SW 1271 (cell line): ENCODE measurements around the gene VRK1.

Source experiments
- DNase-seq, 2 experiments: peaks; one replicate each; lab custom pipeline; 2025; lab: John Stamatoyannopoulos, UW

Gene VRK1

DNA sequence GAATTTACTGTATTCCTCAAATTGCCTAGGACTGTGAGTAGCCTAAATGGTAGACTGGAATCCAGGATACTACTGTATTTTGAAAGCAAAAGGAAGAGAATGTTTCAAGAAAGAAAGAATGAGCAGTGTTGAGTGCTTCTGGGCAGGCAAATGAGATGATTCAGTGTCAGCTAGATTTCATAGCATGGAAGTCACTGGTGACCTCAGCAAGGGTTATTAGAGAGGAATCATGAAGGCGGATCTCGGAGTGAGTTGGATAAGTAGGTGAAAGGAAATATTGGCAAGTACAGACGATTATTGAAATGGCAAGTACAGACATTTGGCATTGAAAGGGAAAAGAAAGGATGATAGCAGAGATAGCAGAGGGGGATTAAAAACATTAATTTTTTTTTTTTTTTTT lies 27.1 kb downstream of the VRK1 start:
- no peak for DNase-seq

DNA sequence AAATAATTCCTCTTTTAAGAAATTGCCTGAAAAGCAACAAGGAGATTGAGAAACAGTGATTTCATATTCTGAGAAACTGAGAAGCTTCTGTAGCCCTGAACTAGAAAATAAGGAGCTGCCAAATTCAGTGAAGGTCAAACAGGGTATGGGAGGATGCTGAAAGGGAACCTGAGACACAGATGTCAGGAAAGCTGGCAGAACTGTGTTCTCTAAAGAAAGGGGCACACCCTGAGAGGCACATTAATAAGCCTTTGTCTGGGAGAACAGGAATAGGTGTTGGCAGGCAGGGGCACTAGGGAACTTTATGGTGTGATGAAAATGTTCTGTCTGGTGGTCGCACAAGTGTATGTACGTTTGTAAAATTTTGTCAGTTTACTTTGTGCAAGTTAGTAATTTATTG lies 29.6 kb downstream of the VRK1 start:
- no peak for DNase-seq

DNA sequence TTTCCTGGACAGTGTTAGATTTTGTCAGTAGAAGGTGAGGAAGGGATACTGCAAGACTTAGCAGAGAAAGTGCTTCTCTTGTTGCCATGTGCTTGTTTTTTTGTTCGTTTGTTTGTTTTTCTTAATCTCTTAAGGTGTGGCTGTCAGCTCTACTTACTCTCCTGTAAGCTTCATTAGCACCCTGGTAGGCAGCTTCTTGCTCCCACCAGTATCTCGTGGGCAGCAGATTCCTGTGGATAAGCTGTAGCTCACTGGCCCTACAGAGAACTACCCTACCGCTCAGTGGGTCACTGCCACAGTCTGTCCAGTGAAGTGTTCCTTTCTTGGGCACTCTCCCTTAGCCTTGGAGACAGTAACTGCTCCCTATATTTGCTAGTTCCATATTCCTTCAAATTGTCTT lies 30.1 kb downstream of the VRK1 start:
- DNase-seq, result no peak

DNA sequence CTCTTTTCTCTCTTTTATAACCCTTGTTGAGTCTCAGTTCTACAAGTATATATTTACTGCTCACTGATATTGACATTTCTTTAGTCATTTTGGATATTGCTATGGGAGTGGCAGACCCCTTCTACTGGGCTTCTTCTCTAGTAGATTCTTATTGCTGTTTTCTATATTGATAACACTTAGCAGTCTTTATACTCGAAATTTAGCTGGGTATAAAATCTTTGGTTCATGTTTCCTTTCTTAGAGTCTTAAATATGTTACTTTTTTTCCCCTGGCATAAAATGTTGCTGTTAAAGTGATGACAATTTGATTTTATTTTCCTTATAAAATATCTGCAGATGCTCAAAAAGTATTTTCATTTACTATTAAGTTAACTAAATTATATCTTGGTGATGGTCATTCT lies 32.6 kb downstream of the VRK1 start:
- no peak for DNase-seq

DNA sequence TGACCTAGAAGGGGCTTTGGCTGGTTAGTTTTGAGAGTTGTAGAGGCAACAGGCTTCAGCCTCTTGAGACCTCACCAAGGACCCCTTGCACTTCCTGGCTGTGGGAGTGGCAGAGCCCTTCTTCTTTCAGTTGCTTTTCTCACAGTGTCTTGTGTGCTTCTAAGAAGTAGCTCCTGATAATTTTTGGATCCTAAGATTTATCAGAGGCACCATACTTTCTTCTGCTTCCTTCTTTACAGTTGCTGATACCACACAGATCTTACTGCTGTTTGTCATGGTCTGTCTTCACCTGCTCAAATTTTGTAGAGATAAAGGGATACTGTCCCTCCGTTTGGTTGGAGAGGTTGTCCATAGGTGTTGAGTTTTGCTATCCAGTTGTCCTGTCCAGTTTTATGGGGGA lies 33.8 kb downstream of the VRK1 start:
- no peak for DNase-seq

DNA sequence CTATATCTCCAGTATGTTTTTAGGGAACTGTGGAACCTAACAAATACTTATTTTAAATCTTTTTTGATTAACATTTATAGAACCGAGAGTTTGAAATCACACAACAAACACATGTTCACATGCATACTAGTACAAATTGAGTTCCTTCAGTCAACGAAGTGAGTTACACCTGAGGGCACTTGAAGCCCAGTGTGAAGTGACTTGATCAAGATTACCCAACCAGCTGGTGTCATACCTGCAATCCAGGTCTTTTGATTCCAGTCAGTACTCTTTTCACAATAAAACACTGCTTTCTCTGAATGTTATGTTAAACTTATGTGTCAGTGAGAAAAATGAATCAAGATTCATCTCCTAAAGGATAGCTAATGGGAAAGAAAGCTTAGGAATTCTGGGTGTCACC lies 35.2 kb downstream of the VRK1 start:
- no peak for DNase-seq

DNA sequence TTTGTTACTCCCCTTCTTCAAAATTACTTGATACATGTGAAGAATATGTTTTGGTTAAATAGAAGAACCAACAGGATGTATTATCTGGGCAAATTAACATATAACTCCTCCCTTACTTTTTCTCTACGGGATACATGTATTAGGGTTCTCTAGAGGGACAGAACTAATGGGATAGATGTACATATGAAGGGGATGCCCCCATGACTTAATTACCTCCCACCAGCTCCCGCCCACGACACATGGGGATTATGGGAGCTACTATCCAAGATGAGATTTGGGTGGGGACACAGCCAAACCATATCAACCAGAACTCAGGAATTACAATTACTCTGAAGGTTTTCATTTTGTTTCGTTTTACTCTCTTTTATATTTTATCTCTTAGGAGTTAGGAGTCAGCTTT lies 41.3 kb downstream of the VRK1 start:
- no peak for DNase-seq

DNA sequence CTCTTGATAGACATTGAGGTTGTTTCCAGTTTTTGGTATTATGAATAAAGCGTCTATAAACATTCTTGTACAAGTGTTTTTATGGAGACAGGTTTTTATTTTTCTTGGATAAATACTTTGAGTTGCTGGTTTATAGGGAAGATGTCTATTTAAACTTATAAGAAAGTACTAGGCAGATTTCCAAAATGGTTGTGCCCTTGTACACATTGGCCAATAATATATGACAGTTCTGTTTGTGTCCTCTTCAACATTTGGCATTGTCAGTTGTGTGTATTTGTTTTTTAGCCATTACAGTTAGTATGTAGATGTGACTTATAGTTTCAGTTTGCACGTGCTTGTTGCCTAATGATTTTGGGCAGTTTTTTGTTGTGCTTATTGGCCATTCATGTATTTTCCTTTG lies 42.1 kb downstream of the VRK1 start:
- no peak for DNase-seq

DNA sequence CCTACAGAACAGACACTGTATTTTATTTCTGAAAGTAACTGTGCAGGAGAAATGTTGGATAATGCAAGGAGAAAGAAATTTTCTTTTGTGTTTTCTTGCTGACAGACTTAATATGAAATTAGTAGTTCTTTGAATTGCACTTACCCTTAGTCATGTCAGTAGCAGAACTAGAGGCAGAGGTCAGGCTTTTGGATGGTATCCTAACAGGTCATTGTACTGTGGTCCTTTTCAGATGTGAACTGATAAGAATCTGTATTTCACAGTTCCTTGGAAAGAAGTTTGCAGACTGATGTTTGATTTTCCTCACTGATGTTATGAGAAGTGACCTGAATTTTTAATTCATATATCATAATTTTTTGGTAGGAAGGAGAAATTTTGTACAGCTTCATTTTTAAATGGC lies 46.0 kb downstream of the VRK1 start:
- DNase-seq, result no peak

DNA sequence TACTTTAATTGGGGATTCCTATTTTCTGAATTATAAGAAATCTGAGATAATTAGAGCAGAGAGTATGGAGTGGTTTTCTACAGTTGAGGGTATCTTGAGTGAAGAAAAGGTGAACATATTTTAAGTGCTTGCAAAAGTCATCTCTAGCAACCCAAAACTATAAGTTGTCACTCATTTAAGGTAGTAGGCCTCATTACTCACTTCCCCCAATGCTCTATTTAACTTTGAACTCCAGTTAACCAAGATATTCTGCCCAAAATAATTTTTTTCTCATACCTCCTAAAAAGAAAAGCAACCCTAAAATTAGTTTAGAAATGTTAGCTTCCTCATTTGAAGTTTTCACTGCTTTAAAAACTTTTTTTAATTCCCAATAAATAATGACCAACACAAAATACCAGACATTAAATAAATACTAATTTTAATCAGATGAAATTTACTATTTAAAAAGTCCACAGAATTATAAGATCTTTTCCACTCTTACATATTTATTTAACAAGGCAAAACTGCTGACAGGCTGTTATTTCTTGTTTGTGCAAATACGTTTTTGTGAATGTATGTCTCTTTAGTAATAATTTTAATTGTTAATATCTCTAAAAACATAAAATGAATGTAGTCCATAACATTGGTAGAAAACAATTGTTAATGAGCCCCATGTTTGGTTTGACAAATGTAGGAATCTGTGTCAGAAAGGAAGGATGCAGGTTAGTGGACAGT lies 47.8 kb downstream of the VRK1 start:
- DNase-seq, result no peak

DNA sequence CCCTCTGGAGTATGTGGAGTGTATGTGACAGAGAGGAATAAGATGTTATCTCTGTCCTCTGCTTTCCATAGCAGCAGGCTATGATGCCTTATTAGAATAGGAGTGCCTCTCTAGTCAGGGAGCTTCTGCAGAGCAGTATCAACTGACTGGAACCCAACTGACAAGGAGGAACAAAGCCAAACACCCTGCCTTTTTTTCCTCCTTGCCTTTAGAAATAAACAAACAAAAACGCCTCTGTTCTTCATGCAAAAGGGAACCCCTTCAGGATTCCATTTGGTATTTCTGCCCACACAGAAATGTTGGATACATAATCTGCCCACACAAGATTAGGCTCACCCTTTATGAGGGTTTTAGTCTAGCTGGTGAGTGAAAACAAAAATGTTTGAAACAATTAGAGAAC lies 50.3 kb downstream of the VRK1 start:
- no peak for DNase-seq

DNA sequence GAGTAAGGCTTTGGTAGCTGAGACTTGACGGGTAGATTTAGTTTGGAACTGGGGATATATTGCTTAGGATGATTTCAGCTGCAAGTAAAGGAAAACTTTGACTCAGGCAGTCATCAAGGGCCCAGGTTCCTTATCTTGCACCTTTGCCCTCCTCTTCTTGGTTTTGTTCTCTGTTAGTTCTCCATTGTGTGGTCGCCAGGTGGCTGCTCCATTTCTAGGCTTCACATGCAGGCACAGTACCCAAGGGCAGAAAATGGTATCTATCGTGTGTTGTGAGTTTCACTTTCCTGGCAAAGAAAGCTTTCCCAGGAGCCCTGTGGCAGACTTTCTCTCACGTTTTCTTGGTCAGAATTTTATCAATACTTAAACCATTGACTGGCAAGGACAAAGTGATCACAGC lies 50.8 kb downstream of the VRK1 start:
- DNase-seq, result no peak

DNA sequence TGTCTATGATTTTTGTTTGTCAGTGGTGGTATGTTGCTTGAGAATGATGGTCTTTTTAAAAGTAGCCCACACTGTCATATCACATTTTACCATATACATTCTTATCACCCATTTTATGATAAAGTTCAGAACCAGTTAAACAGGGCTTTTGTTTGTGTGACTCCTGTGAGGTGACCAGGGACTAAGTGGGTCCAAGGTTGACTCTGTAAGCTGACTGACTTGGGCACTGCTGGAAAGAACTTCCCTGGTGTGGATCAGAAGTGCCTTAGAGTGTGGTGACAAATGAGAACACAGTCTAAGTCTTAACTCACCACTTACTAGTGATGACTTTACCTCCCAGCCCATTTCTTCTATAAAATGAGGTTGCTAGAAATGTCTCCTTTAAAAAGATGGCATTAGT lies 52.6 kb downstream of the VRK1 start:
- DNase-seq, result no peak

DNA sequence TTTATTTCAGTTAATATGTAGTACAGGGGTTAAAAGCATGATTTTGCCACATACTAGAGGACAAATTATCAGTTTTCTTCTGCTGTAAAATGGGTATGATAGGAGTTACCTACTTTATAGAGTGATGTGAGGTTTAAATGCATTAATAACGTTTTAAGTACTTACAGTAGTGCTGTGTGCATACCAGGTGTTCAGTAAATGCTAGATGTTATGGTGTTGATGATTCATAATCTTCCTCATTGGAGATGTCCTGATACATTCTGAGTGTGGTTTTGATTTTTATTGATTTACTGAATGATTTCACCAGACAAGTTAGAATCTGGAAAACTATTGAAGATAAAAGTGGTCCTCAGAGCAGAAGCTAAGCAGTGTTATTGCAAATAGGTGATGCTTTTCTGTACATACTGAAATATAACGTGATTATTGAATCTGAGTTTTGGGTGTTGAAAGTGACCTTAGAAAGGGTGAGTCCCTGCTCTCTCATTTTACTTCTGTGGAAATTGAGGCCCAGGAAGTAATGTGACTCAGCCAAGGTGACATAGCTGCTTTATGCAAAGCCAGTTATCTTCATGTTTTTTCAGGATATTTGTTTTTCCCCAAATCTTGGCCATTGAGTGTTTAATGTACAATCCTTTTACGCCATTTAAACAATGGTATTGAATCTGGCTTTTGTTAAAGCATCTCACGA lies 54.7 kb downstream of the VRK1 start:
- DNase-seq, result no peak

DNA sequence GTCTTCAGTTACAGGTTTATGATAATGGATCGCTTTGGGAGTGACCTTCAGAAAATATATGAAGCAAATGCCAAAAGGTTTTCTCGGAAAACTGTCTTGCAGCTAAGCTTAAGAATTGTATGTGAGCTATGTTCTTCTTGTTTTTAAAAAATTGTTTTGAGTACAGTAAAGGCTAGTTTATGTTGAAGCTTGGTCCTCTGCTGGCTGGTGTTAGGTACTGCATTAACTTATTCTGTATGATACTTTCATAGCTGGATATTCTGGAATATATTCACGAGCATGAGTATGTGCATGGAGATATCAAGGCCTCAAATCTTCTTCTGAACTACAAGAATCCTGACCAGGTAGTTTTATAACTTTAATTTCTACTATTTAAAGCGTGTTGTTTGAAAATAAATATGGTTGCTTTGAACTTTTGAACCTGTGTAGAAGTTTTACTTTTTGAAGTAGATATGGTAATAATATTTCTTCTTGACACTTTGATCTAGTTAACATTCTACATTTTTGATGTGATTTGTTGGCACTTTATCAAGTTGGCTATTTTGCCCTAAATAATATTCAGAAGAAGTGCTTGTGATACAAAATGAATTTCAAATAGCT lies 55.7 kb downstream of the VRK1 start:
- DNase-seq, result peak in 1 of 2 experiments; percentile 61

DNA sequence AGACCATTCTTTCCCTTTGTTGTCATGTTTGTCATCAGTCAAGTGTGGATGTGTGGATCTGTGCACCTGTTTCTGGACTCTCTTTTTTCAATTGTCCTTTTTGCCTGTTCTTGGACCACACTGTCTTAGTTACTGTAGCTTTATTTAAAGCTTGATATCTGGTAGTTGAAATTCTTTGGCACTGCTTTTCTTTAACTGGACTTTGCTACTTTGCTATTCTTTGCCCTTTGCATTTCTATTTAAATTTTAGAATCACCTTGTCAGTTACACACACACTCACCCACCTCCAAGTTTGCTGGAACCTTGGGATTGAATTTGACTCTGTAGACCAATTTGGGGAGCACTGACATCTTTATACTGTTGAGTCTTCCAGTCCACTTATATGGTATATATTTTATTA lies 61.5 kb downstream of the VRK1 start:
- no peak for DNase-seq

DNA sequence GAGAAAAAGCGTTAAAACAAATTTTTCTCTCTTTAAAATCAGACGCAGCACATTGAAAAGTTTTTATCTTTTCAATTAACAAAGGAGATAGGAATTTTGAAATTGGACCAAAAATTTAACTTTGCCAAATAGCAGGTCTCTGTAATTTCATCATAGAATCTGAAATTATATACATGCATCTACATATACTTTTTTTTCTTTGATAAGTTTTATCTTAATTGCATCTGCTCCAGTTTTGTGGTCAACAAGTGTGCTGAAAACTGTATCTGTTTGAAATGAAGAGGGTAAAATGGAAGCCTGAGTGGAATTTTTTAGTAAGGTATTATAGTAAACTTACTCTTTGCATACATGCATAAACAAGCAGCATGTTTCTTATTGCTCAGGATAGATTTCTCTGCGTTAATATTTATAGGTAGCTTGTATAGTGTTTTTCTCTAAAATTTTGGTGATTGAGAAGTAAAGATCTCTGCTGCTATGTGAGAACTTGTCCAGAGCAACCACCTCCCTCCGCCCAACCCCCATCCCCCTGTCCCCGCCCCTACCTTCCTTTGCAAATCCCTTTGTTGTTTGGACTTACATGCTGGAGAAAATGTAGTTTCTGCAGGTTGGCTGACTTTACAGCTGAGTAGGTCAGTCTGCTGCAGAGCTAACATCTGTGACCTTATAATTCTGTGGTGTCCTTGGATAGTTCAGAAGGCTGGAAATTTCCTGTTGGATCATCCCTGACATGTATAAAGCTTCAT lies 64.6 kb downstream of the VRK1 start:
- DNase-seq, result no peak

DNA sequence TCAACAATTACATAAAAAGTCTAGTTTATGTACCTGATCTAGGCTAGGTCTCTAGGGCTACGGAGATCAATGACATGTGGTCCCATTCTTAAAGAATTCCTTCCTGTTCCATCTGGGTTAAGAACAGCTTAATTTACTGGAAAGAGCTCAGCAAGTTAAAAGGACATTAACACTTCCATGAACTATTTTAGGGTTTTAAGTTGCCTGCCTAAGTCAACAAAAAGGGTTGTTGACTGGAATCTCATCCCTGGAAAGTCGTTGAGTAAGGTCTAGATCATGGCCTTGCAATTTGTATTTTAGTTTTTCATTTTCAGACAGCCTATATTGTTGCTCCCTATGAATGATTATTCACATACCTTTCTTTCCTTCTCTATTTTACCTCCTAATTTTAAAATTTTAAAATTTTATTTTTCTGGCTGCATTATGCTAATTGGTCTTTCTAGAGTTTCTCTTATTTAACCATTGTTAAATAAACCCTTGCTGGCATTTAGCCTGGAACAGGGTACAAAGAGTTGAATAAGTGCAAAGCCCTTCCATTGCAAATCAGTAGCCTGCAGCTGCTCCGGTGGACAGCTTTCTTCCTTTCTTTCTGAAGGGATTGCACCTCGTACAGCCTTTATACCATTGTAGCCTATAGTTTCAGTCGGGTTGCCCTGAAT lies 66.3 kb downstream of the VRK1 start:
- no peak for DNase-seq

DNA sequence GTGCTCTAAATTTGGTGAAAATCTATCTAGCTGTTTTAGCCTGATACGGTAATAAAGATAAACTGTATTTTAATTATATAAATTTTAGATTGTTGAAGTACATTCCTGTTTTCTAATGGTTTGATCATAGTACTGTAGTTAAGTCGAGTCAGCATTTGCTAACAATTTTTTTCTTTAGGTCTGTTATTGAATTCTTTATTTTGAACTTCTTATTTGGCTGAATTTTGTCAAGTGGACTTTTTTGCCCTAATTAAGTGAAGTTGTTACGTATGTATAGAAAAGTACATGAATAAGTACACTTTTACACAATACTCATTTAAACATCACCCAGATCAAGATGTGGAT lies 66.8 kb downstream of the VRK1 start:
- DNase-seq, result no peak

DNA sequence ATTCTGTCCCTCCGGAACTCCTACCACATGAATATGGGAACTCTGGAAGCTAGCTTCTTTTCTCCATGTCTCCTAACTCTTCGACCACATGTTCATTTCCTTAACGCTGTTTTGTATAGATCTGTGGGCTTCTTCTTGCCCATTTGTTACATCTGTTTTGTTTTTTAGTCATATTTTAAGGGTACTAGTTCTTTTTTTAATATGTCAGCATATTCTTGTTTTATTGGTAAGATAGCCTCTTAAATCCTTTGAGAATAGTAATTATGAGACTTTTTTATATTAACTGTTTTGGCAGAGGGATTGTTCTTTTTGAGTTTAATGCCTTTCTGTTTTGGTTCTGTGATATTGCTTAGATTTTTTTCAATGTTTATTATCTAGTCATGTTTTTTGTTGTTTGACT lies 70.5 kb downstream of the VRK1 start:
- no peak for DNase-seq

DNA sequence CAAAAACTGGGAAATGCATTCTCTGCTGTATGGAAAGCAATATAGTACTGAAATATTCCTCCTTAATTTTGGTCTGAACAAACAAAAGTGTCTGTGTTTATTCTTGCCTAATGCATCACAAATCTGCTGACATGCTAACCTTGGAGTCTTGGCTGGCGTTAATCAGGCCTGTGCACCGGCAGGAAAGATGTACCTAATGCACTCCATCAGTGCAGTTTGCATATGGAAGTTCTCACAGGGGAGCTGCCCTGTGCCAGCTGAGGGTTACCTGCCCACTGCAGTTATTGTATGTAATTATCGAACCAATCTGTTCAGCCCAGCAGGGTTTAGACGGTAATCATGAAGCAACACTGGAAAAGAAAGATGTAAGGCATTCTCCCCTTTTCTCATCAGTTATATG lies 76.9 kb downstream of the VRK1 start:
- no peak for DNase-seq

DNA sequence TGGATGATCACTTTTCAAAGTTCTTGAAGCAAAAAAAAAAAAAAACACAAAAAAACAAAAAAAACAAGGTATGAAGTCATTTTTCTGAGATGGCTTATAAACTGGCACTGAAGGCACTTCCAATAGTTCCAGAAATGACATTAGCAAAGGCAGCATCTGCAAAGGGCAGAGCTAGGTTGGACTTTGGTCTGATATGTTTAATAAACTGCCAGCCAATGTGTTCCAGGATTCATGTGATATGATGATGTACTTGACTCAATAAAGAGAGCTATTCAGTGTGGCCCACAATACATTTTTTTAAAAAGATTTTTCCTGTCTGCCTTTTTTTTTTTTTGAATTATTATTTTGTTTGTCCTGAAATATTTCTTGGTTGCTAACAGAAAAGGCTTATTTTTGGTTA lies 79.6 kb downstream of the VRK1 start:
- no peak for DNase-seq

DNA sequence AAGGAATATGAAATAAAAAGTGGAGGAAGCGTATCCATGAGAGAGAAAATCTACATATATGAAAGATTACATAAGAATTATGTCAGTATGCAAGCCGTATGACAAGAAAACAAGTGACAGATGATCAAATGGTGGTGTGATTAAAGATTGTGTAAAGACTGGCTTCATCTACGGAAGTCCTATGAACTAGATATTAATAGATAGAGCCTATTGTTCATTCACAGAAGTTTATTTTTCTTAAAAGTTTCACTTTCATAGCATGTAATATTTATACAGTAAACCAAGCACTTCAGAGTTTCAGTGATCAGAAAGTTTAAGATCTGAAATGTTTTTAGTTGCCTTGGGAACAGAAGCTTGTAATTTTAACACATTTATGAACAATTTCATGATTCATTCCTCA lies 84.5 kb downstream of the VRK1 start:
- no peak for DNase-seq
